GM12872 (cell line): ENCODE results near the gene C12orf57.

ENCODE experiments used
- TF ChIP-seq, protein P1 (sequence below): IDR thresholded peaks from 3 replicates; pipeline ENCODE4 v1.5.1; 2011; ENCODE audit warnings: low read depth, mild to moderate bottlenecking, low read length, moderate library complexity; ENCODE audit not compliant: insufficient read depth

The C12orf57 gene

GRCh38 chr12:6943389-6943721 is 467 bp upstream of the C12orf57 start:
- TF ChIP-seq, protein P1, sequence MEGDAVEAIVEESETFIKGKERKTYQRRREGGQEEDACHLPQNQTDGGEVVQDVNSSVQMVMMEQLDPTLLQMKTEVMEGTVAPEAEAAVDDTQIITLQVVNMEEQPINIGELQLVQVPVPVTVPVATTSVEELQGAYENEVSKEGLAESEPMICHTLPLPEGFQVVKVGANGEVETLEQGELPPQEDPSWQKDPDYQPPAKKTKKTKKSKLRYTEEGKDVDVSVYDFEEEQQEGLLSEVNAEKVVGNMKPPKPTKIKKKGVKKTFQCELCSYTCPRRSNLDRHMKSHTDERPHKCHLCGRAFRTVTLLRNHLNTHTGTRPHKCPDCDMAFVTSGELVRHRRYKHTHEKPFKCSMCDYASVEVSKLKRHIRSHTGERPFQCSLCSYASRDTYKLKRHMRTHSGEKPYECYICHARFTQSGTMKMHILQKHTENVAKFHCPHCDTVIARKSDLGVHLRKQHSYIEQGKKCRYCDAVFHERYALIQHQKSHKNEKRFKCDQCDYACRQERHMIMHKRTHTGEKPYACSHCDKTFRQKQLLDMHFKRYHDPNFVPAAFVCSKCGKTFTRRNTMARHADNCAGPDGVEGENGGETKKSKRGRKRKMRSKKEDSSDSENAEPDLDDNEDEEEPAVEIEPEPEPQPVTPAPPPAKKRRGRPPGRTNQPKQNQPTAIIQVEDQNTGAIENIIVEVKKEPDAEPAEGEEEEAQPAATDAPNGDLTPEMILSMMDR = no peak

DNA sequence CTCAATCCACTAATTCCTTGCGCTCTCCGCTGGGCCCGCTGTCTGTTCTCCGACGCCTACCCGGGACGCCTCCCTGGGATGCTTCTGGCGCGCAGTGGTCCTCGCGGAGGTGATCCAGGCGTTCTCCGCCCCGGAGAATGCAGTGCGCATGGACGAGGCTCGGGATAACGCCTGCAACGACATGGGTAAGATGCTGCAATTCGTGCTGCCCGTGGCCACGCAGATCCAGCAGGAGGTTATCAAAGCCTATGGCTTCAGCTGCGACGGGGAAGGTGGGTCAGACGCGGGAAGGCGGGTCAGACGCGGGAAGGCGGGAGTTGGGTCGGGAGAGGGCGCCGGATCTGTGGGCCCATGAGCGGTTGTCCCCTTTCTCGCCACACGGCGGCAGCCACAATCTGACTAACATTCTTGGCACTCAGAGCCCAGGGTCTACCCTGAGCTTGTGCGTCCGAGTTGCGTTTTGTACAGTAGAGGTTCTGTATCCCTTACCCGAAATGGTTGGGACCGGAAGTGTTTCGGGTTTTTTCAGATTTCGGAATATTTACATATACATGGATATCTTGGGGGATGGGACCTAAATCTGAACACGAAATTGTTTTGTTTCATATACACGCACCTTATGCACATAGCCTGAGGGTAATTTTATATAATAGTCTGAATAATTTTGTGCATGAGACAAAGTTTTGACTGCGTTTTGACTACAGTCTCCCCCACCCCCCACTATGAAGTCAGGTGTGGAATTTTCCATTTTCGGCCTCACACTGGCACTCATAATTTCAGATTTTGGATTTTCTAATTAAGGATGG is 762 bp downstream of the C12orf57 start:
- TF ChIP-seq, protein P1 = peak; percentile 97

- TF ChIP-seq, protein P1 = no peak; the same call in 2 of the 3 replicates
Observed at GRCh38 chr12:6945613-6946012, 1.8 kb downstream of the C12orf57 start.

DNA sequence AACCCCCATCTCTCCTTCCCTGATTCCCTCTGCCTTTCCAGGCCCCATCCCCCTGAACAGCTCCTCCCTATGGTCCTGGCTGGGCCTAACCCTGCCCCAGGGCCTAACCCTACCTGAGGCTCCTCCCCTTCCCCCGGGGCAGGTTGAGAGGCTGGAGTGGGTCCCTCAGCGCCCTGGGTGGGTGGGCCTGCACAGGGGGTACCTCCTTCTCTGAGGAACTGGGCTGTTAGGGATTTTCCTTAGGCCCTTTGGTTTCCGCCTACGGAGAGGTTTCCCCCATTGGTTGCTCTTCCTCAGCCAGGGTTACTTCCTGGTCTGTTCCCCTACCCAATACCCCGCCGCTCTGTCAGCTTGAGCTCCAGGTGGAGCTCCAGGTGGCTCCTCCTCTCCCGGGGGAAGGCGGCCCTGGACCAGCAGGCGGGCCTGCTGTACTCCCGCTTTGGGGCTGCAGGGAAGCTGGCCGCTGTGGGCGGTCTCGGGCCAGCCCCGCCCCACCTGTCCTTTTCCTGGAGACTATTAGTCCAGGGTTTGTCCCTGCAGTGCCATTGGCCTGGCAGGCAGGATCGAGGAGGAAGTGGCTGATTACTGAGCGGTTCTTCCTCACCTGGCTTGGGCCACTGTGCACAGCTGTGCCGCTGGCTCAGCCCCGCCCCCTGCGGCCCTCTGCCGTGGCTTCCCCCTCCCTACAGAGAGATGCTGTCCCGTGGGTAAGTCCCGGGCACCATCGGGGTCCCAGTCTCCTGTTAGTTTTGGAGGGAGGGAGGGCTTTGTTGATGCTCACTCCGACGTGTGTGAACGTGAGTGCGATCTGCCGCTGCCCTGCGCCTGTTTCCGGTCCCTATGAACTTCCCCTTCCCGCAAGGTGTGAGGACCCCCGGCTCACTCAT is 2.5 kb downstream of the C12orf57 start:
- TF ChIP-seq, protein P1 = no peak

- TF ChIP-seq, protein P1 = no peak
Observed at GRCh38 chr12:6946920-6947374, 3.1 kb downstream of the C12orf57 start.

GRCh38 chr12:6947615-6948014 is 3.8 kb downstream of the C12orf57 start:
- TF ChIP-seq, protein P1 = no peak

DNA sequence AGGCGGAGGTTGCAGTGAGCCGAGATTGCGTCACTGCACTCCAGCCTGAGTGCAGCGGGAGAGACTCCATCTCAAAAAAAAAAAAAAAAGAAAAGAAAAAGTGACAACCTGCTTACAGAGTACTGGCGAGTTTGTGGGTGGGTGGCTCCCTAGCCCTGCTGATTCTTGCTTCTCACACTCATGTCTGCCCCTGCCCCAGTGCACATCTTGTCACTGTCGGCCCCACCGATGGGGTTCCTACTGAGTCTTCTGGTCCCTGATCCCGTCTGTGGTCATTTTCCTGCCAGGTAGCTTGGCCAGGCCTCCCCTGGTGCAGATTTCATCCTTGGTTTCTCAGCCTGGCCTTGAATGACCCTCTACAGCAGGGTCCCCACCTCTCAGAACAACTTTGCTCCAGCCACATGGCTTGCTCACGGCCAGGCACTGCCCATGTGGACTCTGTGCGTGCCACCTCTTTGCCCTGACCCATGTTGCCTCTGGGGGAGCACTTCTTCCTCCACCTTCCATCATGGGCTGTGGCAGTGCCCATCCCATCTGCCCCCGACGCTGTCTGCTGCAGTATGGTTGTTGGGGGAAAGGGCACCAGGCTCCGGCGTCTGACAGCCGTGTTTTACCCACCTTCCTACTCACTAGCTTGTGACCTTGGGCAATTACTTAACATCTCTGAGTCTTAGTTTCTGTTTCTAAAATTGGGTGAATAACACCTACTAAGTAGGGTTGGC is 5.2 kb downstream of the C12orf57 start:
- TF ChIP-seq, protein P1 = peak; percentile 58
